HepG2 (cell line): ENCODE results near the gene NT5DC1. TPM values are rescaled to one million over a fixed set of nuclear protein-coding genes. Genes with fewer than 3 reads are reported as not detected.

Experiments
- AKAP8 ChIP-seq: sonication (generic); formaldehyde crosslinking; IDR thresholded peaks from 2 replicates; pipeline ENCODE4 v1.5.1; 2020; ENCODE audit warnings: mild to moderate bottlenecking, missing genetic modification reagents
- ARNTL ChIP-seq: sonication (generic); formaldehyde crosslinking; IDR thresholded peaks from 2 replicates; pipeline ENCODE4 v1.4.0; 2020; ENCODE audit warnings: mild to moderate bottlenecking, missing genetic modification reagents
- ATF5 ChIP-seq: sonication (generic); formaldehyde crosslinking; IDR thresholded peaks from 2 replicates; pipeline ENCODE4 v1.4.0; 2020; ENCODE audit warnings: mild to moderate bottlenecking, low read depth, missing genetic modification reagents
- CREB1 ChIP-seq, 2 experiments: fragments of 450-650 bp in 1 of 2; IDR thresholded peaks; 2 replicates each; pipeline ENCODE4 v1.6.1; 2016 to 2017; ENCODE audit warnings: control low read depth in 1 of 2, mild to moderate bottlenecking in 1 of 2, missing compliant biosample characterization in 1 of 2, missing genetic modification characterization in 1 of 2
- GMEB1 ChIP-seq: sonication (generic); formaldehyde crosslinking; IDR thresholded peaks from 2 replicates; pipeline ENCODE4 v1.5.1; 2020; ENCODE audit warnings: missing genetic modification reagents, mild to moderate bottlenecking, borderline replicate concordance
- HOXD1 ChIP-seq: sonication (generic); formaldehyde crosslinking; IDR thresholded peaks from 2 replicates; pipeline ENCODE4 v1.5.0; 2020; ENCODE audit warnings: missing genetic modification reagents
- MBNL3 ChIP-seq: fragments of 250-450 bp; sonication (Bioruptor Pico); conservative IDR thresholded peaks from 2 replicates; pipeline ENCODE4 v1.8.0; 2022; ENCODE audit warnings: mild to moderate bottlenecking, inconsistent platforms
- MTF1 ChIP-seq: sonication (generic); formaldehyde crosslinking; IDR thresholded peaks from 2 replicates; pipeline ENCODE4 v1.5.0; 2020; ENCODE audit warnings: missing genetic modification reagents
- RNF2 ChIP-seq: fragments of 450-650 bp; conservative IDR thresholded peaks from 2 replicates; pipeline ENCODE4 v1.6.1; 2016; ENCODE audit warnings: low read depth
- RORA ChIP-seq: sonication (generic); formaldehyde crosslinking; IDR thresholded peaks from 2 replicates; pipeline ENCODE4 v1.5.0; 2020; ENCODE audit warnings: mild to moderate bottlenecking, missing genetic modification reagents, moderate library complexity
- SKIL ChIP-seq: sonication (generic); formaldehyde crosslinking; IDR thresholded peaks from 2 replicates; pipeline ENCODE4 v1.8.0; 2022; ENCODE audit warnings: missing genetic modification reagents, mild to moderate bottlenecking, moderate library complexity, borderline replicate concordance
- ZBED4 ChIP-seq: sonication (generic); formaldehyde crosslinking; IDR thresholded peaks from 2 replicates; pipeline ENCODE4 v1.4.0; 2020; ENCODE audit warnings: missing genetic modification reagents, borderline replicate concordance
- ZFP41 ChIP-seq: sonication (generic); formaldehyde crosslinking; IDR thresholded peaks from 2 replicates; pipeline ENCODE4 v1.4.0; 2020; ENCODE audit warnings: mild to moderate bottlenecking, missing genetic modification reagents, borderline replicate concordance
- ZNF207 ChIP-seq: fragments of 450-650 bp; IDR thresholded peaks from 2 replicates; pipeline ENCODE4 v1.6.1; 2016; ENCODE audit warnings: antibody characterized with exemption, borderline replicate concordance
- ZNF24 ChIP-seq: fragments of 450-650 bp; IDR thresholded peaks from 2 replicates; pipeline ENCODE4 v1.6.1; 2017; ENCODE audit warnings: antibody characterized with exemption, mild to moderate bottlenecking
- ZNF362 ChIP-seq: sonication (generic); formaldehyde crosslinking; IDR thresholded peaks from 2 replicates; pipeline ENCODE4 v1.4.0; 2020; ENCODE audit warnings: missing genetic modification reagents, mild to moderate bottlenecking, borderline replicate concordance
- ZNF451 ChIP-seq: sonication (generic); formaldehyde crosslinking; IDR thresholded peaks from 2 replicates; pipeline ENCODE4 v1.5.0; 2020; ENCODE audit warnings: mild to moderate bottlenecking, missing genetic modification reagents
- ZNF552 ChIP-seq: sonication (generic); formaldehyde crosslinking; IDR thresholded peaks from 2 replicates; pipeline ENCODE4 v1.9.0; 2022; ENCODE audit warnings: missing genetic modification reagents, mild to moderate bottlenecking, borderline replicate concordance
- ZNF660 ChIP-seq: sonication (generic); formaldehyde crosslinking; IDR thresholded peaks from 2 replicates; pipeline ENCODE4 v1.5.1; 2020; ENCODE audit warnings: mild to moderate bottlenecking, low read depth, missing genetic modification reagents, borderline replicate concordance
- polyA plus RNA-seq, 8 experiments: library from polyadenylated mRNA; depleted of rRNA in 3 of 8; stranded (reverse) in 7 of 8; unstranded in 1 of 8; fragments of >200 nt; fragmentation: Illumina TruSeq in 4 of 8; extraction: Trizol in 4 of 8; gene quantifications; 2 replicates each; pipeline versions ENCODE4 v1.2.1 to v1.2.3, GENCODE V29; 2011 to 2016; ENCODE audit warnings: low read depth in 4 of 8, missing spikeins in 1 of 8, mixed read lengths in 1 of 8; ENCODE audit not compliant: insufficient read depth in 1 of 8
- total RNA-seq, 5 experiments: library from RNA; depleted of rRNA; stranded (reverse); fragments of >200 nt; fragmentation: Illumina TruSeq; extraction: Trizol; gene quantifications; 2 replicates each; pipeline ENCODE4 v1.2.3, GENCODE V29; 2016; ENCODE audit warnings: low read depth in 1 of 5

The NT5DC1 gene
- total and polyA plus RNA-seq, 2 of the 13 experiments (the other 11 are each of a cell fraction or from before 2014, with no cell fraction given): 27.0 to 56.1 TPM

GRCh38 chr6:116254297-116255056 lies 153.8 kb downstream of the NT5DC1 start (continued):
- TF ChIP-seq GMEB1: 0 out of 2 replicates have a peak, but pooled peaks have one; percentile 27
- TF ChIP-seq ATF5 (CRISPR knock-in tag): no peak
- TF ChIP-seq ZNF451: no peak
- no peak for TF ChIP-seq HOXD1
- no peak for TF ChIP-seq RORA
- TF ChIP-seq RNF2: no peak
- TF ChIP-seq SKIL: no peak
- TF ChIP-seq ZBED4 (CRISPR knock-in tag): no peak
- TF ChIP-seq ZNF660: no peak
- no peak for TF ChIP-seq ZNF207
- TF ChIP-seq ZNF362: no peak
- TF ChIP-seq ZNF24: no peak
- TF ChIP-seq MTF1 (CRISPR knock-in tag): no peak
- TF ChIP-seq MBNL3 (CRISPR knock-in tag): no peak
- no peak for TF ChIP-seq ARNTL (CRISPR knock-in tag)
- TF ChIP-seq ZNF552: no peak
- no peak for TF ChIP-seq ZFP41 (CRISPR knock-in tag)
- no peak for TF ChIP-seq AKAP8
- TF ChIP-seq CREB1 (IDR thresholded peaks at IDR 0.05): no peak
- TF ChIP-seq CREB1 (CRISPR knock-in tag; IDR thresholded peaks at IDR 0.05): 0 out of 2 replicates have a peak, but pooled peaks have one; percentile 9
